Astrocyte (in vitro differentiated cells and primary cell): ENCODE data around the gene SLCO3A1. TPM values are rescaled to one million over a fixed set of nuclear protein-coding genes. Genes with fewer than 3 reads are reported as not detected.

ENCODE experiments used
- DNase-seq: peaks from one replicate; pipeline ENCODE4 v3.0.0-alpha.2; 2010; ENCODE audit warnings: low read depth
- FAIRE-seq: peaks from 2 replicates; lab custom pipeline; 2011; peaks lifted over from hg19 to GRCh38; lab: Jason Lieb, UNC
- H2AFZ ChIP-seq: 2 replicates; pipeline ENCODE4 v1.6.0; 2012; ENCODE audit warnings: low read depth, low read length, inconsistent platforms
- H3K27ac ChIP-seq: 2 replicates; pipeline ENCODE4 v1.5.1; 2011; ENCODE audit warnings: low read depth, low read length, inconsistent platforms
- H3K27me3 ChIP-seq: 2 replicates; pipeline ENCODE4 v1.6.0; 2011; ENCODE audit warnings: low read length, inconsistent platforms; ENCODE audit not compliant: insufficient read depth
- H3K36me3 ChIP-seq: 2 replicates; pipeline ENCODE4 v1.5.1; 2011; ENCODE audit warnings: low read length, inconsistent platforms; ENCODE audit not compliant: insufficient read depth
- H3K4me1 ChIP-seq: 2 replicates; pipeline ENCODE4 v1.5.1; 2011; ENCODE audit warnings: low read length, inconsistent platforms; ENCODE audit not compliant: insufficient read depth
- H3K4me2 ChIP-seq: 2 replicates; pipeline ENCODE4 v1.6.0; 2012; ENCODE audit warnings: low read length, inconsistent platforms
- H3K4me3 ChIP-seq: 2 replicates; pipeline ENCODE4 v1.5.1; 2011; ENCODE audit warnings: low read depth, mild to moderate bottlenecking, low read length, inconsistent platforms; ENCODE audit not compliant: insufficient read depth
- H3K79me2 ChIP-seq: 2 replicates; pipeline ENCODE4 v1.6.0; 2012; ENCODE audit warnings: mild to moderate bottlenecking, low read length, inconsistent platforms; ENCODE audit not compliant: insufficient read depth
- H3K9ac ChIP-seq: 2 replicates; pipeline ENCODE4 v1.6.0; 2012; ENCODE audit warnings: mild to moderate bottlenecking, low read length, inconsistent platforms
- H3K9me3 ChIP-seq: 2 replicates; pipeline ENCODE4 v1.5.1; 2012; ENCODE audit warnings: low read depth, mild to moderate bottlenecking, low read length, inconsistent platforms; ENCODE audit not compliant: insufficient read depth
- H4K20me1 ChIP-seq: 2 replicates; pipeline ENCODE4 v1.6.0; 2012; ENCODE audit warnings: low read length, inconsistent platforms; ENCODE audit not compliant: insufficient read depth
- H3K27ac Mint-ChIP-seq: one replicate; pipeline ENCODE4 v1.8.0; 2021; ENCODE audit warnings: mild to moderate bottlenecking, mixed read lengths; ENCODE audit not compliant: unreplicated experiment
- H3K27me3 Mint-ChIP-seq: one replicate; pipeline ENCODE4 v1.8.0; 2021; ENCODE audit warnings: low read depth, mixed read lengths; ENCODE audit not compliant: unreplicated experiment
- H3K36me3 Mint-ChIP-seq: one replicate; pipeline ENCODE4 v1.8.0; 2021; ENCODE audit warnings: low read depth, mixed read lengths; ENCODE audit not compliant: unreplicated experiment
- H3K4me1 Mint-ChIP-seq: one replicate; pipeline ENCODE4 v1.8.0; 2021; ENCODE audit warnings: low read depth, mixed read lengths; ENCODE audit not compliant: unreplicated experiment
- H3K4me3 Mint-ChIP-seq: one replicate; pipeline ENCODE4 v1.8.0; 2021; ENCODE audit warnings: mild to moderate bottlenecking, moderate library complexity, mixed read lengths; ENCODE audit not compliant: unreplicated experiment
- H3K9me3 Mint-ChIP-seq: one replicate; pipeline ENCODE4 v1.8.0; 2021; ENCODE audit warnings: mild to moderate bottlenecking, mixed read lengths; ENCODE audit not compliant: unreplicated experiment
- CTCF ChIP-seq: IDR thresholded peaks from 2 replicates; pipeline ENCODE4 v1.5.1; 2011; ENCODE audit warnings: low read depth, mild to moderate bottlenecking, inconsistent platforms, low read length, moderate library complexity; ENCODE audit not compliant: insufficient read depth
- EZH2 ChIP-seq: IDR thresholded peaks from 2 replicates; pipeline ENCODE4 v1.6.1; 2012; ENCODE audit warnings: mild to moderate bottlenecking, low read length, inconsistent platforms; ENCODE audit not compliant: insufficient read depth
- total RNA-seq: library from RNA; stranded (reverse); gene quantifications from 2 replicates; pipeline ENCODE4 v1.2.1, GENCODE V29; 2021

Gene SLCO3A1
- total RNA-seq, 1 donor from 2014 or later, result 9.4 TPM

- Histone ChIP-seq H3K79me2 (peaks cover 3% of the 10 kb centered on the region), H3K27ac (no peak overlapping the region), H3K27me3 (no peaks in the 10 kb centered on the region), H3K4me1 (no peaks in the 10 kb centered on the region), H3K36me3 (no peaks in the 10 kb centered on the region), H3K4me2 (no peak overlapping the region), H3K9me3 (no peaks in the 10 kb centered on the region), H3K9ac (no peak overlapping the region), H2AFZ (no peak overlapping the region), H3K4me3 (no peak overlapping the region), H4K20me1 (peaks cover 14% of the 10 kb centered on the region)
- TF ChIP-seq EZH2 (no peak), CTCF (no peak)
- peaks cover 3% of the 10 kb centered on the region for H3K4me1 Mint-ChIP-seq
- no peaks in the 10 kb centered on the region for H3K9me3 Mint-ChIP-seq
- DNase-seq (no peak), FAIRE-seq (no peak)
- no peak overlapping the region for H3K4me3 Mint-ChIP-seq
- H3K27ac Mint-ChIP-seq, result no peak overlapping the region
- H3K36me3 Mint-ChIP-seq, result no peaks in the 10 kb centered on the region
- H3K27me3 Mint-ChIP-seq, result no peaks in the 10 kb centered on the region
Observed at GRCh38 chr15:91886878-91887277, 33.4 kb downstream of the SLCO3A1 start.

- peaks cover 14% of the 10 kb centered on the region for H4K20me1 ChIP-seq
- H3K9me3 Mint-ChIP-seq, result no peaks in the 10 kb centered on the region
- no peaks in the 10 kb centered on the region for H3K27me3 ChIP-seq
- peaks cover 2% of the 10 kb centered on the region for H3K4me1 Mint-ChIP-seq
- H3K4me3 ChIP-seq, result no peak overlapping the region
- no peak overlapping the region for H3K9ac ChIP-seq
- H3K4me1 ChIP-seq, result no peaks in the 10 kb centered on the region
- no peaks in the 10 kb centered on the region for H3K27me3 Mint-ChIP-seq
- no peak overlapping the region for H2AFZ ChIP-seq
- no peaks in the 10 kb centered on the region for H3K36me3 Mint-ChIP-seq
- H3K4me3 Mint-ChIP-seq, result no peak overlapping the region
- no peak overlapping the region for H3K27ac Mint-ChIP-seq
- DNase-seq, result no peak
- no peak for FAIRE-seq
- no peaks in the 10 kb centered on the region for H3K79me2 ChIP-seq
- H3K4me2 ChIP-seq, result no peak overlapping the region
- no peaks in the 10 kb centered on the region for H3K9me3 ChIP-seq
- no peaks in the 10 kb centered on the region for H3K36me3 ChIP-seq
- TF ChIP-seq EZH2 (no peak), CTCF (no peak)
- H3K27ac ChIP-seq, result no peak overlapping the region
Observed at GRCh38 chr15:91887321-91887720, 33.8 kb downstream of the SLCO3A1 start.

GRCh38 chr15:91887921-91888373 lies 34.4 kb downstream of the SLCO3A1 start:
- Histone ChIP-seq H3K27ac (no peak overlapping the region), H3K4me2 (no peak overlapping the region), H3K79me2 (no peaks in the 10 kb centered on the region), H4K20me1 (peaks cover 14% of the 10 kb centered on the region), H3K4me1 (no peaks in the 10 kb centered on the region), H3K9me3 (no peaks in the 10 kb centered on the region), H3K9ac (no peak overlapping the region), H3K4me3 (no peak overlapping the region), H2AFZ (no peak overlapping the region), H3K27me3 (no peaks in the 10 kb centered on the region), H3K36me3 (no peaks in the 10 kb centered on the region)
- DNase-seq (peak; percentile 19), FAIRE-seq (no peak)
- H3K36me3 Mint-ChIP-seq, result no peaks in the 10 kb centered on the region
- no peak overlapping the region for H3K4me3 Mint-ChIP-seq
- no peak overlapping the region for H3K27ac Mint-ChIP-seq
- H3K9me3 Mint-ChIP-seq, result no peaks in the 10 kb centered on the region
- TF ChIP-seq CTCF, result no peak
- no peak for TF ChIP-seq EZH2
- H3K27me3 Mint-ChIP-seq, result no peaks in the 10 kb centered on the region
- H3K4me1 Mint-ChIP-seq, result peaks cover 2% of the 10 kb centered on the region
